ENCODE results near the gene HS3ST3A1. TPM values are rescaled to one million over a fixed set of nuclear protein-coding genes. Genes with fewer than 3 reads are reported as not detected.

HS3ST3A1 gene
- total and polyA plus RNA-seq, 2 of the 8 experiments (the other 6 are each of a cell fraction or from before 2014, with no cell fraction given) = 5.4 to 5.7 TPM

- H3K4ac ChIP-seq (replicated peaks; ENCODE audit: insufficient read length, low read depth, low read length) = no peak overlapping the region
- H3K79me2 ChIP-seq (ENCODE audit: control insufficient read depth in 1 of 2, insufficient read depth in 2 of 2, low read length in 2 of 2) = no peaks in the 10 kb centered on the region
- FAIRE-seq (no peak), DNase-seq (ENCODE audit: low read depth in 1 of 2, low spot score in 2 of 2) (no peak)
- no peak overlapping the region for H3K4me2 ChIP-seq (ENCODE audit: insufficient read depth in 1 of 2, low read depth in 2 of 2, low read length in 2 of 2)
- H3K9me3 ChIP-seq (ENCODE audit: insufficient read depth in 2 of 2, low read depth in 1 of 2, low read length in 1 of 2) = no peaks in the 10 kb centered on the region; a peak in 2 of 4 replicates
- H3K9ac ChIP-seq (replicated peaks in 1 of 4; ENCODE audit: extremely low read depth in 1 of 4, low read depth in 3 of 4, low read length in 3 of 4) = no peak overlapping the region
- ChIA-PET CTCF (ENCODE audit: partially characterized antibody) (interaction anchor here (0.5 kb wide), 1 partner anchor 519 kb away, joined by 4 read pairs; no protein-coding TSS in a partner anchor), POLR2A (ENCODE audit: partially characterized antibody) (no interaction called here)
- no peak overlapping the region for H2BK5ac ChIP-seq (ENCODE audit: low read depth, low read length)
- H2AFZ ChIP-seq (ENCODE audit: low read length) = no peak overlapping the region
- no peaks in the 10 kb centered on the region; a peak in 2 of 8 replicates for H3K36me3 ChIP-seq (ENCODE audit: control insufficient read depth in 2 of 4, insufficient read depth in 4 of 4, low read length in 3 of 4)
- no peaks in the 10 kb centered on the region for H4K20me1 ChIP-seq (replicated peaks in 1 of 2; ENCODE audit: control insufficient read depth in 1 of 2, insufficient read depth in 2 of 2, low read length in 2 of 2)
- H2BK12ac ChIP-seq (ENCODE audit: low read depth, low read length) = no peak overlapping the region
- no peak overlapping the region for H2BK20ac ChIP-seq (ENCODE audit: low read length)
- no peak overlapping the region for H4K8ac ChIP-seq (ENCODE audit: extremely low read depth, insufficient read depth, low read length)
- no peak overlapping the region for H3K14ac ChIP-seq (ENCODE audit: insufficient read length)
- no peaks in the 10 kb centered on the region for H3K23me2 ChIP-seq (ENCODE audit: low read depth, low read length)
- no peak overlapping the region for H3K56ac ChIP-seq (replicated peaks; ENCODE audit: insufficient read length, low read depth, low read length)
- H4K5ac ChIP-seq (ENCODE audit: insufficient read length, low read depth, low read length) = no peak overlapping the region
- H2BK15ac ChIP-seq (ENCODE audit: low read length) = no peak overlapping the region
- no peak overlapping the region for H2BK120ac ChIP-seq (replicated peaks; ENCODE audit: low read depth, low read length)
- no peak overlapping the region for H3K27ac ChIP-seq (ENCODE audit: low read depth, low read length)
- no peaks in the 10 kb centered on the region for H3K79me1 ChIP-seq (ENCODE audit: low read depth, low read length)
- H3K4me3 ChIP-seq (ENCODE audit: extremely low read depth in 1 of 4, insufficient read depth in 2 of 4, low read depth in 3 of 4, low read length in 4 of 4) = no peak overlapping the region
- no peak overlapping the region for H3K23ac ChIP-seq (ENCODE audit: insufficient read length)
- H3K27me3 ChIP-seq (replicated peaks in 1 of 4; ENCODE audit: control insufficient read depth in 3 of 4, extremely low read depth in 1 of 4, insufficient read depth in 3 of 4, low read length in 3 of 4) = no peaks in the 10 kb centered on the region
- no peak overlapping the region for H3K18ac ChIP-seq (ENCODE audit: extremely low read depth, low read length)
- H3K4me1 ChIP-seq (replicated peaks in 1 of 4; ENCODE audit: control insufficient read depth in 3 of 4, insufficient read depth in 4 of 4, low read length in 3 of 4) = peaks cover 0 to 4% (median under 1%) of the 10 kb centered on the region in 4 experiments; a peak in 2 of 7 replicates
- 98% methylated on average over 6 of the region's 6 CpGs; no CpG with 5 or more reads in 1 of the 2 experiments for WGBS, 2 experiments (ENCODE audit: extremely low coverage in 1 of 2, insufficient coverage in 1 of 2, insufficient read length in 1 of 2, insufficient replicate concordance in 2 of 2, low coverage in 1 of 2, low lambda C conversion rate in 2 of 2, missing lambda C conversion rate in 1 of 2)
- H2AK5ac ChIP-seq (ENCODE audit: low read depth, low read length) = no peak overlapping the region
- H4K91ac ChIP-seq (replicated peaks; ENCODE audit: insufficient read length, low read length) = no peak overlapping the region
- TF ChIP-seq SUZ12 (IDR thresholded peaks at IDR 0.05; ENCODE audit: low read length) (no peak), NANOG (IDR thresholded peaks at IDR 0.05; ENCODE audit: insufficient read depth, low read depth, low read length, poor library complexity, severe bottlenecking) (no peak), CHD1 (IDR thresholded peaks at IDR 0.05; ENCODE audit: low read depth, low read length) (no peak), CTCF (IDR thresholded peaks at IDR 0.05; ENCODE audit: control extremely low read depth in 1 of 3, insufficient read depth in 1 of 3, low read depth in 1 of 3, low read length in 3 of 3) (no peak), BRCA1 (IDR thresholded peaks at IDR 0.05; ENCODE audit: low read depth, low read length) (no peak), TEAD4 (IDR thresholded peaks at IDR 0.05; ENCODE audit: low read depth, low read length) (no peak), RFX5 (IDR thresholded peaks at IDR 0.05; ENCODE audit: borderline replicate concordance, low read depth, low read length) (no peak), SIRT6 (IDR thresholded peaks at IDR 0.05; ENCODE audit: low read length) (no peak), MAX (IDR thresholded peaks at IDR 0.05) (no peak), BACH1 (IDR thresholded peaks at IDR 0.05; ENCODE audit: low read length) (no peak)
- TF ChIP-seq, protein P1, sequence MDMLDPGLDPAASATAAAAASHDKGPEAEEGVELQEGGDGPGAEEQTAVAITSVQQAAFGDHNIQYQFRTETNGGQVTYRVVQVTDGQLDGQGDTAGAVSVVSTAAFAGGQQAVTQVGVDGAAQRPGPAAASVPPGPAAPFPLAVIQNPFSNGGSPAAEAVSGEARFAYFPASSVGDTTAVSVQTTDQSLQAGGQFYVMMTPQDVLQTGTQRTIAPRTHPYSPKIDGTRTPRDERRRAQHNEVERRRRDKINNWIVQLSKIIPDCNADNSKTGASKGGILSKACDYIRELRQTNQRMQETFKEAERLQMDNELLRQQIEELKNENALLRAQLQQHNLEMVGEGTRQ (IDR thresholded peaks at IDR 0.05; ENCODE audit: low read length) = no peak
These were observed 51.4 kb downstream of the HS3ST3A1 start for GRCh38 chr17:13550291-13550690.
